H1 (cell line): ENCODE data around the gene ANXA6. TPM values are rescaled to one million over a fixed set of nuclear protein-coding genes. Genes with fewer than 3 reads are reported as not detected.

Source experiments
- ATF2 ChIP-seq: IDR thresholded peaks from 2 replicates; pipeline ENCODE4 v1.6.1; 2012; ENCODE audit warnings: low read length, inconsistent platforms
- CTCF ChIP-seq, 3 experiments: IDR thresholded peaks; 1 replicate in 2 of 3; 2 replicates in 1 of 3; pipeline versions ENCODE4 v1.5.1 to v1.6.1; 2011; ENCODE audit warnings: low read length in 3 of 3, mild to moderate bottlenecking in 3 of 3, inconsistent platforms in 2 of 3, low read depth in 1 of 3, moderate library complexity in 1 of 3; ENCODE audit not compliant: insufficient read depth in 1 of 3; ENCODE audit errors: control extremely low read depth in 1 of 3
- KDM4A ChIP-seq: IDR thresholded peaks from one replicate; pipeline ENCODE4 v1.7.1; 2012; ENCODE audit warnings: low read depth, mild to moderate bottlenecking, moderate library complexity, low read length, inconsistent platforms; ENCODE audit not compliant: severe bottlenecking
- RXRA ChIP-seq: IDR thresholded peaks from 2 replicates; pipeline ENCODE4 v1.6.1; 2011; ENCODE audit warnings: low read depth, mild to moderate bottlenecking, low read length, moderate library complexity; ENCODE audit not compliant: insufficient read depth
- polyA plus RNA-seq, 7 experiments: library from polyadenylated mRNA; depleted of rRNA in 3 of 7; stranded (reverse) in 5 of 7; unstranded in 2 of 7; fragments of >200 nt in 5 of 7; fragments of 200-250 nt in 2 of 7; gene quantifications; 1 replicate in 5 of 7; 2 replicates in 1 of 7; 4 replicates in 1 of 7; pipeline versions ENCODE4 v1.2.1 to v1.2.3, GENCODE V29; 2011 to 2013; ENCODE audit warnings: missing spikeins in 2 of 7, mixed read lengths in 2 of 7
- total RNA-seq: library from RNA; stranded (reverse); fragmentation: NEBNext Ultra II Directional; extraction: Animal tissue kit (Norgen Biotek cat#: 25700); gene quantifications from 2 replicates; pipeline ENCODE4 v1.2.1, GENCODE V29; 2021

The ANXA6 gene
- total and polyA plus RNA-seq, 2 of the 8 experiments (the other 6 are each of a cell fraction or from before 2014, with no cell fraction given), result 61.3 to 78.6 TPM

- TF ChIP-seq RXRA (no peak), CTCF (IDR thresholded peaks at IDR 0.05; ENCODE audit: control extremely low read depth in 1 of 3, insufficient read depth in 1 of 3, low read depth in 1 of 3, low read length in 3 of 3) (peak; percentile 90 to 99 (median 98)), ATF2 (no peak), KDM4A (no peak)
Observed at GRCh38 chr5:151051066-151051930, 106.3 kb downstream of the ANXA6 start (continued).

Other genes starting within 250 kb of the ANXA6 start
- gene GPX3, start 137.2 kb downstream of the ANXA6 start, total RNA-seq, result 26.4 and 27.8 TPM in 2 replicates
- 61.8 and 77.9 TPM in 2 replicates for gene GPX3, start 137.2 kb downstream of the ANXA6 start, polyA plus RNA-seq (2011; rRNA removed)
- 31.9 and 33.9 TPM in 2 replicates for gene TNIP1, start 76.7 kb downstream of the ANXA6 start, total RNA-seq
- gene TNIP1, start 76.7 kb downstream of the ANXA6 start, polyA plus RNA-seq (2011; rRNA removed), result 14.2 and 19.2 TPM in 2 replicates
- gene CCDC69, start 66.3 kb upstream of the ANXA6 start, total RNA-seq, result 10.8 and 11.5 TPM in 2 replicates
- 6.4 and 8.4 TPM in 2 replicates for gene CCDC69, start 66.3 kb upstream of the ANXA6 start, polyA plus RNA-seq (2011; rRNA removed)
- 30.4 and 32.2 TPM in 2 replicates for gene GM2A, start 95.4 kb upstream of the ANXA6 start, total RNA-seq
- 18.5 TPM in 2 replicates for gene GM2A, start 95.4 kb upstream of the ANXA6 start, polyA plus RNA-seq (2011; rRNA removed)
- gene SLC36A3, start 146.0 kb upstream of the ANXA6 start, total RNA-seq, result not detected in 2 replicates
- not detected in 2 replicates for gene SLC36A3, start 146.0 kb upstream of the ANXA6 start, polyA plus RNA-seq (2011; rRNA removed)
- gene SLC36A2, start 189.8 kb upstream of the ANXA6 start, total RNA-seq, result not detected in 2 replicates
- 0.24 and 0.30 TPM in 2 replicates for gene SLC36A2, start 189.8 kb upstream of the ANXA6 start, polyA plus RNA-seq (2011; rRNA removed)